Sigmoid colon (tissue), 4 donors: Measurements from ENCODE around the gene SUPT3H.

Source experiments
- CTCF ChIP-seq, 4 experiments: fragments of 450-650 bp in 3 of 4; fragments of 200-600 bp in 1 of 4; IDR thresholded peaks; one replicate each; pipeline ENCODE4 v1.5.1; 2016 to 2019; ENCODE audit warnings: antibody characterized with exemption in 4 of 4, mild to moderate bottlenecking in 3 of 4, moderate library complexity in 2 of 4
- EP300 ChIP-seq, 4 donors: sonication (generic); formaldehyde crosslinking; IDR thresholded peaks; one replicate each; pipeline ENCODE4 v1.6.1; 2017; ENCODE audit warnings: antibody characterized with exemption in 4 of 4
- POLR2AphosphoS5 ChIP-seq, 4 donors: sonication (generic); formaldehyde crosslinking; IDR thresholded peaks; one replicate each; pipeline ENCODE4 v1.6.1; 2017; ENCODE audit warnings: antibody characterized with exemption in 4 of 4

- TF ChIP-seq CTCF (IDR thresholded peaks at IDR 0.05) (no peak), POLR2AphosphoS5 (IDR thresholded peaks at IDR 0.05) (no peak), EP300 (IDR thresholded peaks at IDR 0.05) (no peak)
Observed at GRCh38 chr6:45366534-45366933, 11.2 kb downstream of the SUPT3H start.
